GM19438 (cell line): ENCODE data around the gene NBAS.
A peak's percentile ranks its signal among the peaks of the same experiment; 100 is the strongest.
"Not testable (repeated sequence)": the region's sequence is repeated elsewhere in the genome, so short reads cannot be mapped to it uniquely, and the experiment has no call there.

Experiments
- ATAC-seq: cut with Tn5 transposase; IDR thresholded peaks from one replicate; pipeline ENCODE4 v1.9.1; 2021; ENCODE audit warnings: low read depth; ENCODE audit not compliant: unreplicated experiment

NBAS gene

DNA sequence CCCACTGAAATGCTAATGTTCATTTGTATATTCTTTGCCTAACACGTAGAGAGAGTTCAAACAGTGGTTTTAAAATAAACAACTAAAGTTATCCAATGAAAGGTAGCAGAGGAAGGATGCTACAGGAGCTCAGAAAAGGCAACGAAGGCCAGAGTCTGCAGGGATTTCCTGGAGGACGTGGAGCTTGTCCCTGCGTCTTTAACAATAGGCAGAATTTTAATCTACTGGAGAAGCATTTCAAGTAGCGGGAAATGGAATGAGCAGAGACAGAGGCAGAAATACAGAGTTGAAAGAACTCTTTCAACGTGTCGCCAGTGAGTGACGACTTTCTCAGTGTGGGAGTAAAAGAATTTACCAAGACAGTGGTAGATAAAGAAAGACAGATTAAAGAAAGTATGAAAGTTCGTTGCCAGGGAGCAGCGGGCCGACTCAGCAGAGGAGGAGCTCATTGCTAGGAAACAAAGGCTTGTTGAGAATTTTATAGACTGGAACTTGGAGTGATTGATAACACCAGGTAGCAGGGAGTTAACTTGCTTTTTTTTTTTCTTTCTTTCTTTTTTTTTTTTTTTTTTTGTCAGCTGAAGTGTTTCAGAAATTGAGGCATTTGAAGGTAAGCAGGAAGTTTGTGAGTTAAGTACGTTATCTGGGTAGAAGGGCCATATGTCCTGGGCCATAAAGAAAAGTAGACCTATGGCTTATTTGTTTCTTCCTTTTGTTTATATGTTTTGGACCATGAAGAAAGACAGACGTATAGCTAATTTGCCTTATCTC lies 625 bp upstream of the NBAS start:
- ATAC-seq: peak; percentile 17

DNA sequence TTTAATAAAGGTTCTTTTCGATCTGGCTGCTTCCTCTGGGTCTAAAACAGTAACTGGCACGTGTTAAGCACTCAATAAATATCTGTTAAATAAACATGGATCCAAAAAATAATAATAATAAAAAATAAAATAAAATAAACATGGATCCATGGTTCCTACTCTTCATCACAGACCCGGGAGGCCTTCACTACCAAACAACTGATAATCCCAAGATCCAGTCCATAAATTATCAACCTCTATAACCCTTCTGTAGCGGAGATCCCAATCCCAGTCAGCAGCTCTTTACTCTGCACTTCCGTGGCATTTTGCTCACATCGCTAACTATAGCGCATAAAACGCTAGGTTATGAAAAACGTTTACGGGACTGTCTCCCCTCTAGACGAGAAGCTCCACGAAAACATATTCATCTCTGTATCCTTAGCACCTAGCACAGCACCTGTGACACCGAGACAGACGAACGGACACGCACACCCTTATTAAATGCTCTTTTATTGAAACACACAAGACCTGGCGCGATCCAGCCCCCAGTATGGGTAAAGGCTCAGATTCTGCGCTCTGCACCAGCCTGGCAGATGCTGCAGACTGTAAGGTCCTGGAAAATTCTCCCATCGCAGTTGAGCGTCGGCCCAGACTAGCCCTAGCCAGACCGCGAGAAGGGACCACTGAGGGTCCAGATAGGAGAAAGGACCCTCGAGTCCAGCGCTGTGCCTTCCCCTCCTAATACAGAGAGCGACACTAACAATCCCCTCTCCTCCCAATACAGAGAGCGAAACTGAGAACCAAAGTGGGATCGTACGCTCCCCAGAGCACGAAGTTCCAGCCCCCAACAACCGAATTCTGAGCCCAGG lies 770 bp downstream of the NBAS start:
- peak; percentile 42 for ATAC-seq

DNA sequence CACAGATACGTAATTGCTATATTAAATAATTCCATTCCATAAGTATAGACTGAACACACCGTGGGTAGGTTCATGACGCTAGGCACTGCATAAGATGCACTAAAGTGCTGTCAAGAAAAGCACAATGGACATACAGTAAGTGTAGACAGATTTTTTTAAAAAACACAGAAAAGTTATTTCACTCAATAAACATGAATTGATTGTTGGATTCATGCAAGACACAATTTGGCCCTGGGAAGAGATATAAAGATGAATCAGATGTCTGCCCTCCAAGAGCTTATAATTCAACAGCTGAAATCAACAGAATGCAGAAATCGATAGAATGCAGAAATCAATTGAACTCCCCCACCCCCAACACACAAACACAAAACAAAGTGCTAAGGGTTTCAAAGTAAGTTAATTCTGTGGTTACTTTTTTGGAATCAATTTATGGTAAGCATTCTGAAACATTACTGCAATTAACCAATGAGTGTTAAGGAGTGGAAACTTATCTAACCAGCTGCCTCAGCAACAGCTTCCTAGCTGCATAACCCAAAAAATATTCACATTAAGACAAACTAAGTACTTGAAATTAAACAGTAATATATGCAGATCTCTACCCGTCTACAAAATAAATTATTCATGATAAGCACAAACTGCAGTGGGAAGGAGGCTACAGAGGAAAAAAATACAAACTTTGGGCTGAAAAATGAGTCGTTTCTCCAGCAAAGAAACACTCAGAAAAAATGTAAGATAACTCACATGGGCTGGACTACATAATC lies 1.6 kb downstream of the NBAS start:
- ATAC-seq: no peak

DNA sequence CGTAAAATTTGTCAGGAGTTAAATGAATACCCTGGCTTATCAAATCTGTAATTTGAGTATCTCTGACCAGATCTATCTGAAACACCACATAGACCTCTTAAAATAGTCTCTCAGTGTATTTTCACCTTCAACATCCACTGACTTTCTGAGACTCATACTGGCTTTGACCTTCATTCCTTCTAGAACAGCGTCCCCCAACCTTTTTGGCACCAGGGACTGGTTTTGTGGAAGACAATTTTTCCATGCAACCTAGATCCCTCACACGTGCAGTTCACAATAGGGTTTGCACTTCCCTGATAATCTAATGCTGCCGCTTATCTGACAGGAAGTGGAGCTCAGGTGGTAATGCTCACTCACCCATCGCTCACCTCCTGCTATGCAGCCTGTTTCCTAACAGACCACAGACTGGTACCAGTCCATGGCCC lies 3.2 kb downstream of the NBAS start:
- no peak for ATAC-seq

DNA sequence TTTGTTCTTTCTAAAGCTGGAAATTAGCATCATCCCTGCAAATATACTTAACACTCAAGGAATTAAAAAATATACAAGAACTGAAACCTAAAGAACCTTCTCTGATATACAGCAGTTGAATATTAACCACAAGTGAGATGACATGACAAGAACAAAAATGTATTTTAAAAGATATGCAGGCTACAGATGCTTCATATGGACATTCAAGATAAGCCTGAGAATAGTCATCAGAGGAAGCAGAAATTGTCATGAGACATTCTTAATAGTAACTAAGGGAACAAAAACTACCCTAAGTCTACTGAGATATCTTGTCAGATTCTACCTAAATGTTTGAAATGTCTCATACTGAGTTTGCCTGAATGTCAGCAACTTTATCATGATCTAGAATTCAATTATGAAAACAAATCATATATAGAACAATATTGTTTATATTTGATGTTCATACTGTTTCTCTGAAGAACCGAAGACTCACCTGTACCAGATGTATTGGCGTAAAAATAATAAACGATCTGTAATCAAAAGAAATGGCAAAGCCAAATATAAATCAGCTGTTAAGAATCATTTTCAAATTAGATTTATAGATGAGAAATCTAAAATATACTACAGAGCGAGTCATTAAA lies 4.7 kb downstream of the NBAS start:
- ATAC-seq: no peak

DNA sequence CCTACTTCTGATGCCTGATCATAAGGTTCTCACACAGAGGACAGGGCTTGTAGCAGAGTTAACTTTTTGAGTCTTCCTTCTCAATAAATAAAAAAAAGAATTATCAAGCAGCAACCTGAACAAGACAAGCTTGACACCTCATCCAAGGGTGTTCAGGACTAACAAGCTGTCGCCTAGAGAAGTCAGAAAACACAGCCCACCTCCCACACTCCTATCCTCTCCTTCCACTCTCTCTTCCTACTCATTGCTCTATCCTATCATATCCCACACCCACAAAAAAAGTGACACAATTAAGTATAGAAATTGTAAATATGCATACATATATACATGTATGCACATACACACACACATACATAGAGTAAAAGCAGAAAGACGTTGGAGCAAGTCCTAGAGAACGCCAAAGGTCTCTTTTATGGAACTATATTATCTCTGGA lies 5.4 kb downstream of the NBAS start:
- ATAC-seq: no peak

DNA sequence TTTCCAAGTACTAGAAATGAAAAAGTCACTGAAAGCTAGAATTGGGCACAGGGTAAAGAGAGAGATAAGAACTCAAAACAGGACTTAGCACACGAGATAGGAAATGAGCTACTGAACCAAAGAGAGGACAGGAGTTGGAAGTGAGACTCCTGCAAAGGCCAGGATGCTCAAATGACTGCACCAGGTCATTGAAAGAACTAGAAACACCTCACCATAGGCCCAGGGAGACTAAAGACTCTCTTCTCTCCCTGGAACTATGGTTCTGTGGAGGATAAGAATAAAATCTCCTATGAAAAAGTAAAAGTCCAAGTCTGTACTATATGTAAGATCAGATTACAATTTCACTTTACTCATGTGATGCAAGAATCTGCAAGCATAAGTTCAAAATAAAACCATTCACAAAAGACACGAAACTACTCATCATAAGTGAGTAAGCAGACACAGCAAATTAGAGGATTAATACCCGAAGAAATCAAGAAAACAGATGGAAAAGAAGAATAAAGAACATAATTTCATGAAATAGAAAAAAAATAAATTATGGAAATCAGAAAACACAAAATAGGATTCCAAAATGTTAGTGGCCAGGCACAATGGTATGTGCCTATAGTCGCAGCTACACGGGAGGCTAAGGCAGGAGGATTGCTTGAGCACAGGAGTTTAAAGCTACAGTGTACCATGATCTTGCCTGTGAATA lies 6.5 kb downstream of the NBAS start:
- ATAC-seq: no peak

DNA sequence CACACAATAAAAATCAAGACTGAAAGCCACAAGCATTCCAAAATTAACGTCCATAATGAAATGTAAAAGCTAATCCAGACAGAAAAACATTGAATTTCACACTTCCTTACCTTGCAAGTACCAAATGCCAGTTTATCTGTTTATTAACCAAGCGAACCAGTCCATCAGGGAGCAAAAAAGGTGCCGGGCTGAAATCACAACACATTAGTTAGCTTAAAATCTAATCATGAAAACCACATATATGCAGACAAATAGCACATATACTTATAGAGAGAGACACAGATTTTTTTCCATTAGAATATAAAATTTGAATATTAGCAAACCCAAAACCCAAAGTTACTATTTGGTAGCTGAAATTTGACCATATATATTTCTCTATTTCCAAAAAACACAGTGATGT lies 7.2 kb downstream of the NBAS start:
- no peak for ATAC-seq

DNA sequence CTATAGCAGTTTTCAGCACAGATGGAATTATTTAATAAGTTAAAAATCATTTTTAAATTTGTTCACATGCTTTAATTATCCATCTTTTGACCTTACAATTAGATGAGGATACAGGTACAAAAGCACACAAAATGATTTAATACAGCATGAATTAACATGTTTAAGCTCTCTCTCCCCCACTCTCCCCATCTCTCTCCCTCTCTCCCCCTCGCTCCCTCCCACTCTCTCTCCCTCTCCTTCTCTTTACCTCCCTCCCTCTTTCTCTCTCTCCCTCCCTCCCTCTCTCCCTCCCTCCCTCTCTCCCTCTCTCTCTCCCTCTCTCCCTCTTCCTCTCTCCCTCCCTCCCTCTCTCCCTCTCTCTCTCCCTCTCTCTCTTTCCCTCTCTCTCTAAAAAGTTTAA lies 7.6 kb downstream of the NBAS start:
- no peak for ATAC-seq

DNA sequence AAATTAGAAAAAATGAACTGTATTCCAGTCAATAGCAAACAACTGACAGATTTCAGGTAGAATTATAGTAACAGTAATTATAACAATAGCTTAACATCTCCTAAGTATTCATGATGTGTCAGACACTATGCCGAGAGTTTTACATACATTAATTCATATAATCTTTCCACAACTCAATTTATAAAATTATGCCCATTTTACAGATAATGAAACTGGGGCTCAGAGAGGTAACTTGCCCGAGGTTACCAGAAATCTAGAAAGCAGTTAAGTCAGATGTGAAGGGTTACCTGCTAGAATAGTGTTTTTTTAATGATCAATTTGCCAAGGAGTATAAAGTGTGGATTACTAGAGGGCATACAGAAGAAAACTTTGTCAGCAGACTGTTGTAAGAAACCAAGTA lies 12.2 kb downstream of the NBAS start:
- ATAC-seq: no peak

DNA sequence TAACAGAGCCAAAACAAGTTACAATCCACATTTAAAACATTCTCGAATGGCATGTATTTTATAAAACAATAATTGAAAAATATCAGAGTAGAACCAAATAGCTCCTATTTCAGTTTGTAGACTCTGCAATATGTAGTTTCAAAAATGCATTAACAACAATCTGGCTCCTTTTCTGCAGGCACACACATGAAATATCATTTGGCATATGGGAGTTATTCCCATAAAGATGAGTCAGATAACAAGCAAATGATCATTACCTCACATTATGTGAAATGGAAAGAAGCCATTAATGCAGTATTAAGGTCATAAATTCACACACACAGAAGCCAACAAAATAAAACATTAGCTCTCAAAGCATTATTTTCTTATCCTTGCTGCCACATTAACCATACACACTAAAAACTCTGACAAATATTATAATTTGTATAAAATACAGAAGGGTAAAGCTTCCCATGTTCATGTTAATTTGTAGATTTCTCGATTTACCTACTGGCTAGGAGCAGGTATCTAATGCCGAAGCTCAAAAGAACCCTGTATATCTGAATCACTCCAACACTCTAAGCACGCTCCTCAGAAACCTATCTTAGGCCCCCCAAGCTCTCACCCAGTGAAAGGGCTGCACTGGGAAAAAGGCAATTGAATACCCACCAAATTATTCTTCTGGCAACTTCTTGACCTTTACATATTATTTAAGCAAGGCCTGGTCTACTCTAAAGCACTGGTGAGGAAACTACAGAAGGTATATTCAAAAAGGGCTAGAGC lies 13.8 kb downstream of the NBAS start:
- no peak for ATAC-seq

DNA sequence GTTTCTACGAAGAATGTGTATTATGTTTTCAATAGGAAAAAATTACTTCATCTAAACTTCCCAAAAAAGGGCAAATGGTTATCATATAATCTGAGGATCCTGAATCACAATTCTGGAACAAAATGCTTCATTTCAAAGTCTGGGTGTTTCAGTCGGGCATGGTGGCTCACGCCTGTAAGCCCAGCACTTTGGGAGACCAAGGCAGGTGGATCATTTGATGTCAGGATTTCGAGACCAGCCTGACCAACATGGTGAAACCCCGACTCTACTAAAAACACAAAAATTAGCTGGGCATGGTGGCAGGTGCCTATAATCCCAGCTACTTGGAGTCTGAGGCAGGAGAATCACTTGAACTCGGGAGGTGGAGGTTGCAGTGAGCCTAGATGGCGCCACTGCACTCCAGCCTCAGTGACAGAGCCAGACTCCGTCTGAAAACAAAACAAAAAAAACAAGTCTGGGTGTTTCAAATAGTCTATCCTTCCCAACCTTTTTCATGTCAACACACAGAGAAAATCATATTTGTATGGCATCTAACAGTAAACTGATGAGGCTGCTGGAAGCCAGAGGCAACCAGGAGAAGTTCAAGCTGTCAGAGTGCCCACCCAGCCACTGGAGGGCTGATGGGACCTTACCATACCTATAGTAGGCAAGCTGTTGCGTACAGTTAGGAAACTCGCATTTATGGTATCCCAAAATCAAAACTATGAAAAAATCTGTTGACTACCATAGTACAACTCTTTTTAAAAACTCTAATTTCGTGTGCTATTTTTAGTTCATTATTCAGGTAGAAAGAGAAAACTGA lies 14.6 kb downstream of the NBAS start:
- no peak for ATAC-seq

DNA sequence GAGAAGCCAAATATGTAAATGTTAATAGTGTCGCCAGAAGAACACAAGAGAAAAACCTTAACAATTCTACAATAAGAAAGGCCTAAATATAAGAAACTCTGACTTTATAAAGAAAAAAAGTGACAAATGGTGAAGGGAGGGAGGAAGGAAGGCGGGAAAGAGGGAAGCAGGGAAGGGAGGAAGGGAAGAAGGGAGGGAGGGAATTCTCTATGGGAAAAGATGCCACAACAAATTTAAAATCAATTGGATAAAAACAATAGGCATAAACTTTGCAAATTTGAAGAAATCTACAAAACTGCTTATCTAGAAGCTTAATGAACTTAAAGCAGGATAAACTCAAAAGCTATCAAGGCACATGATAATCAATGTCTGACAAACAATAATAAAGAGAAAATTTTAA lies 16.9 kb downstream of the NBAS start:
- no peak for ATAC-seq

DNA sequence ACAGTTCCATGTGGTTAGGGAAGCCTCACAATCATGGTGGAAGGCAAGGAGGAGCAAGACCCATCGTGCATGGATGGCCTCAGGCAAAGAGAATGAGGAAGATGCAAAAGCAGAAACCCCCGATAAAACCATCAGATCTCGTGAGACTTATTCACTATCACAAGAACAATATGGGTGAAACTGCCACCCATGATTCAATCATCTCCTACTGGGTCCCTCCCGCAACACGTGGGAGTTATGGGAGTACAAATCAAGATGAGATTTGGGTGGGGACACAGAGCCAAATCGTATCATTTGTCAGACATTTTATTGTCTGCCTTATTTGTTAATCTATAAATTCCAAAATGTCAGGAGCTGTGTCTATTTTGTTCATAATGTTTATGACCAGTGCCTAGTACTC lies 17.6 kb downstream of the NBAS start:
- no peak for ATAC-seq

DNA sequence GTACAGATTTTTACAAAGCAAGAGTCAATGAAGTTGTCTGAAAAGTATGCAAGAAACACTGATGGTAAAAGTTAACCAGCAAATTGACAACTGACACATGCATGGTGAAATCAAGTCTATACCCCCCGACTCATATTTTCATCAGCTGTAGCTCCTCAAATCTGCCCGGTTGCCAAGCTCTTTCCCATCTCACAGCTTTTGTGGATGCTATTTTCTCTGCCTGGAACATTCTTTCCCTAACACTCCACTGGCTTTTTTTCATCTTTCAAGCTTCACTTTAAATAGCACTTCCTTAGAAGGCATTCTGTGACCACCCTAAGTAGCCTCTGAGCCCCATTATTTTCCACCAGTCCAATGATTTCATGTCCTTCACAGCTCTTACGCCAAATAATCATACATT lies 18.1 kb downstream of the NBAS start:
- no peak for ATAC-seq

DNA sequence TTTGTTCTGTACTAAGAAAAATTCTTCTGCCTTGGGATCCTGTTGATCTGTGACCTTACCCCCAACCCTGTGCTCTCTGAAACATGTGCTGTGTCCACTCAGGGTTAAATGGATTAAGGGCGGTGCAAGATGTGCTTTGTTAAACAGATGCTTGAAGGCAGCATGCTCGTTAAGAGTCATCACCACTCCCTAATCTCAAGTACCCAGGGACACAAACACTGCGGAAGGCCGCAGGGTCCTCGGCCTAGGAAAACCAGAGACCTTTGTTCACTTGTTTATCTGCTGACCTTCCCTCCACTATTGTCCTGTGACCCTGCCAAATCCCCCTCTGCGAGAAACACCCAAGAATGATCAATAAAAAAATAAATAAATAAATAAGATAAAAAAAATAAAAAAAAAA lies 18.9 kb downstream of the NBAS start:
- not testable (repeated sequence) for ATAC-seq

DNA sequence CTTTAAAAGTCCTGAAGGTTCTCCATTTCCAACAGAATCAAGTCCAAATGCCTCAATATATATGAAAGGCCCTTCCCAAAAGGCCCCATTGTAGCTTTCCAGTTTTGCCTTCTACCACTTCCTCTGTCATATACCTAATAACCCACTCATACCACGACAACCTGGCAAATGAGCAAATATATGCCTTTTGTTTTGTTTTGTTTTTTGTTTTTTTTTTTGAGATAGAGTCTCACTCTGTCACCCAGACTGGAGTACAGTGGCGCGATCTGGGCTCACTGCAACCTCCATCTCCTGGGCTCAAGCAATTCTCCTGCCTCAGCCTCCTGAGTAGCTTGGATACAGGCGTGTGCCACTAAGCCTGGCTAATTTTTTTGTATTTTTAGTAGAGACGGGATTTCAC lies 20.6 kb downstream of the NBAS start:
- ATAC-seq: peak; percentile 10

DNA sequence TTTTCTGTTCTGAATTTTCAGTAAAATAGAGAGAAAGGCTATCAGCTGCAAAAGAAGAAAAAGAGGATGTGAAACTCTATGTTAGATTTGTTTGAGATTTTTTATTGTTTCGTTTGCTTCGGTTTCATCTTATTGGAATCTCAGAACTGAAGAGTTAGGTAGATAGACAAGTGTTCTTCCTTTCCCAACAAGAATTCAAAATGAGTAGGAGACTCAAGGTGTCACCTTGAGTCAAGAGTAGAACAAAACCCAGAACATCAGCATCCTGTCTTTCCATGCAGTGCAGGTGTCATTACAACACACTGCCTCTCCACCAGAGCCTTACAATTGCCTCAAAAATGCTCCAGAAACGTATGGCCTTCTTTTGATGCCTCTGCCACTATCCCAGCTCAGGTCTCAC lies 21.1 kb downstream of the NBAS start:
- peak; percentile 55 for ATAC-seq

DNA sequence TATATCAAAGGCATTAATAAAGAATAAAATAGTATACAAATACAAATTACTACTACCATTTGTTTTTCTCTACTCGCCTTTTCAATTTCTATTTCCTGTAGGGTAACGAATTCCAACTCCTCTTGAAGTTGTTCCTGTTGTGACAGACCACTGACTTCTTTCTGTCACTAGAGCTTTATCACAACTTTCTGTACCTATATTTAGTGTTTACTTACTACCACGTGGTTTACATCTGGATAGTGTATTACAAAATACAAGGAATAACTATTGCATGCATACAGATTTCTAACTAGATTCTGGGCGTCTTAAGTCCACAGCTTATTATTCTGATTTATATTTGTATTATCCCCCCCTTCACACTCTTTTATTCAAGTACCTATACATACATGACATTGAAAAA lies 22.3 kb downstream of the NBAS start:
- no peak for ATAC-seq
